Parathyroid adenoma (tissue), 2 donors: ENCODE data around the gene CFDP1.

ENCODE experiments used
- H2AFZ ChIP-seq: fragments of 300-600 bp; sonication (generic); one replicate; pipeline ENCODE4 v1.7.0; 2017; ENCODE audit warnings: antibody characterized with exemption, mild to moderate bottlenecking
- H3K27ac ChIP-seq: fragments of 300-600 bp; sonication (generic); one replicate; pipeline ENCODE4 v1.7.0; 2017
- H3K27me3 ChIP-seq: fragments of 300-600 bp; sonication (generic); one replicate; pipeline ENCODE4 v1.7.0; 2017; ENCODE audit warnings: low read length; ENCODE audit not compliant: control insufficient read depth, insufficient read depth
- H3K36me3 ChIP-seq: fragments of 300-600 bp; sonication (generic); one replicate; pipeline ENCODE4 v1.7.0; 2017; ENCODE audit warnings: low read length; ENCODE audit not compliant: control insufficient read depth, insufficient read depth
- H3K4me1 ChIP-seq: fragments of 300-600 bp; sonication (generic); one replicate; pipeline ENCODE4 v1.7.0; 2017; ENCODE audit warnings: control low read depth
- H3K4me2 ChIP-seq: fragments of 300-600 bp; sonication (generic); one replicate; pipeline ENCODE4 v1.7.0; 2017; ENCODE audit warnings: low read length
- H3K4me3 ChIP-seq: fragments of 300-600 bp; sonication (generic); one replicate; pipeline ENCODE4 v1.7.0; 2017; ENCODE audit warnings: low read depth, low read length
- H3K79me2 ChIP-seq: fragments of 300-600 bp; sonication (generic); one replicate; pipeline ENCODE4 v1.7.0; 2017; ENCODE audit warnings: control low read depth
- H3K9ac ChIP-seq: fragments of 300-600 bp; sonication (generic); one replicate; pipeline ENCODE4 v1.7.0; 2017; ENCODE audit warnings: mild to moderate bottlenecking
- H3K9me3 ChIP-seq: fragments of 300-600 bp; sonication (generic); one replicate; pipeline ENCODE4 v1.7.0; 2017; ENCODE audit warnings: low read length; ENCODE audit not compliant: control insufficient read depth
- TF ChIP-seq, protein P1 (sequence below): fragments of 300-600 bp; sonication (generic); IDR thresholded peaks from one replicate; pipeline ENCODE4 v1.7.0; 2017; ENCODE audit warnings: antibody characterized with exemption, mild to moderate bottlenecking
- donor health status: primary hyperparathyroidism.

The CFDP1 gene

GRCh38 chr16:75289189-75289588 lies 144.1 kb downstream of the CFDP1 start:
- Histone ChIP-seq H3K27ac (no peak overlapping the region), H3K9me3 (no peaks in the 10 kb centered on the region), H3K27me3 (no peaks in the 10 kb centered on the region)

DNA sequence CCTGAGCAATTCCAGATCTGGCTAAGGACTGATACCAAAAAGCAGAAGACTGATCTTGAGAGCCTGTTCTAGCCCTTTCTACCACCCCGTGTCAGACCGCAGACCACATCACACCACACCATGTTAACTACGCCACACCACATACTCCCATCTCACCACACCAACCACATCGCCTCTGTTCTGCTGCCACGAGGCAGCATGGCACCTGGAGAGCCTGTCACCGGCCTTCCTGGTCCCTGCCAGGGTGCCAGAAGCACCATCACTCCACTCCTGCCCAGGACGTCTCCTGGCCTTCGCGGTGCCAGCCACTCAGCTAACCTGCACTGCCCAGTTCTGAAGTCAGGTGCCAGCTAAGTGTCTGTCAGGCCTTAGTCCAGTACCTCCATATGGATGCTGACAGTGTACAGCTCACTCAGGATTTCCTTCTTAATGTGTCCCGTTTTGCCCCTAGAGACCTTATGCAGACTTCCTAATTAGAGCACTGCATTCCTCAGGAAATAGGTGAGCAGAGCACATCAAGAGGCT lies 144.6 kb downstream of the CFDP1 start:
- Histone ChIP-seq H3K4me1 (no peaks in the 10 kb centered on the region), H3K9ac (no peak overlapping the region), H3K4me3 (no peak overlapping the region), H2AFZ (no peak overlapping the region), H3K27me3 (no peaks in the 10 kb centered on the region), H3K27ac (no peak overlapping the region), H3K79me2 (no peaks in the 10 kb centered on the region), H3K9me3 (no peaks in the 10 kb centered on the region), H3K4me2 (no peak overlapping the region), H3K36me3 (no peaks in the 10 kb centered on the region)
- TF ChIP-seq, protein P1, sequence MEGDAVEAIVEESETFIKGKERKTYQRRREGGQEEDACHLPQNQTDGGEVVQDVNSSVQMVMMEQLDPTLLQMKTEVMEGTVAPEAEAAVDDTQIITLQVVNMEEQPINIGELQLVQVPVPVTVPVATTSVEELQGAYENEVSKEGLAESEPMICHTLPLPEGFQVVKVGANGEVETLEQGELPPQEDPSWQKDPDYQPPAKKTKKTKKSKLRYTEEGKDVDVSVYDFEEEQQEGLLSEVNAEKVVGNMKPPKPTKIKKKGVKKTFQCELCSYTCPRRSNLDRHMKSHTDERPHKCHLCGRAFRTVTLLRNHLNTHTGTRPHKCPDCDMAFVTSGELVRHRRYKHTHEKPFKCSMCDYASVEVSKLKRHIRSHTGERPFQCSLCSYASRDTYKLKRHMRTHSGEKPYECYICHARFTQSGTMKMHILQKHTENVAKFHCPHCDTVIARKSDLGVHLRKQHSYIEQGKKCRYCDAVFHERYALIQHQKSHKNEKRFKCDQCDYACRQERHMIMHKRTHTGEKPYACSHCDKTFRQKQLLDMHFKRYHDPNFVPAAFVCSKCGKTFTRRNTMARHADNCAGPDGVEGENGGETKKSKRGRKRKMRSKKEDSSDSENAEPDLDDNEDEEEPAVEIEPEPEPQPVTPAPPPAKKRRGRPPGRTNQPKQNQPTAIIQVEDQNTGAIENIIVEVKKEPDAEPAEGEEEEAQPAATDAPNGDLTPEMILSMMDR = no peak

More at GRCh38 chr16:75289189-75289588, 144.1 kb downstream of the CFDP1 start:
- no peak overlapping the region for H3K4me3 ChIP-seq
- TF ChIP-seq, protein P1 = no peak
- H3K79me2 ChIP-seq = no peaks in the 10 kb centered on the region
- no peak overlapping the region for H3K4me2 ChIP-seq
- H3K4me1 ChIP-seq = no peaks in the 10 kb centered on the region
- H3K9ac ChIP-seq = no peak overlapping the region
- H3K36me3 ChIP-seq = no peaks in the 10 kb centered on the region
- no peak overlapping the region for H2AFZ ChIP-seq

DNA sequence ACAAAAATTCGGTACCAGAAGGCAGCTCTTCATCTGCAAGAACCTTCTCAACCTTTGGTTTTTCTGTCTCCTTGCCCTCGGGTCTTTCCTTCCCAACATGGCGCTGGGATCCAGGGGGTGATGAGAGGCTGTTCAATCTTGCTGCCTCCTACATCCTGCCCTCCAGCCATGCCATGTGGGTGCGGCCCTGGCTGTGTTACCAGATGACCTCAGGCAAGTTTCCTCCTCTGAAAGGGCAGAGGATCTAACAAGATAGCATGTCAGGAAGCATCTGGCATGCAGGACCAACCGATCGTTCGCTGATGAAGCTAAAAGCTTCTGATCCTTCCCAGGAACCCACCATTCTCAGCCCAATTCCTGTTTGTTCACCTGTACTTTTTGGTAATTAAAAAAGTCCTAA lies 145.1 kb downstream of the CFDP1 start:
- Histone ChIP-seq H3K4me1 (no peaks in the 10 kb centered on the region), H3K9ac (no peak overlapping the region), H3K4me3 (no peak overlapping the region), H3K27ac (no peak overlapping the region), H2AFZ (no peak overlapping the region), H3K36me3 (no peaks in the 10 kb centered on the region), H3K79me2 (no peaks in the 10 kb centered on the region), H3K27me3 (no peaks in the 10 kb centered on the region), H3K4me2 (no peak overlapping the region), H3K9me3 (no peaks in the 10 kb centered on the region)
- TF ChIP-seq, protein P1 = no peak

- H3K36me3 ChIP-seq = no peaks in the 10 kb centered on the region
- no peaks in the 10 kb centered on the region for H3K9me3 ChIP-seq
- no peak overlapping the region for H3K4me2 ChIP-seq
- H3K27me3 ChIP-seq = no peaks in the 10 kb centered on the region
- no peak overlapping the region for H2AFZ ChIP-seq
- H3K27ac ChIP-seq = no peak overlapping the region
- no peaks in the 10 kb centered on the region for H3K79me2 ChIP-seq
- no peak overlapping the region for H3K9ac ChIP-seq
- H3K4me1 ChIP-seq = no peaks in the 10 kb centered on the region
- TF ChIP-seq, protein P1 = no peak
- H3K4me3 ChIP-seq = no peak overlapping the region
Measured at GRCh38 chr16:75287708-75288107, 145.6 kb downstream of the CFDP1 start.

- no peak overlapping the region for H3K27ac ChIP-seq
- H3K9me3 ChIP-seq = no peaks in the 10 kb centered on the region
- no peak overlapping the region for H3K4me3 ChIP-seq
- TF ChIP-seq, protein P1 = no peak
- no peaks in the 10 kb centered on the region for H3K27me3 ChIP-seq
- H3K4me2 ChIP-seq = no peak overlapping the region
- no peaks in the 10 kb centered on the region for H3K4me1 ChIP-seq
- no peak overlapping the region for H2AFZ ChIP-seq
- H3K79me2 ChIP-seq = no peaks in the 10 kb centered on the region
- H3K9ac ChIP-seq = no peak overlapping the region
- H3K36me3 ChIP-seq = no peaks in the 10 kb centered on the region
Measured at GRCh38 chr16:75286389-75286788, 146.9 kb downstream of the CFDP1 start.
